Ishikawa (cell line): ENCODE measurements around the gene SMPDL3B.

Experiments used
- CEBPB ChIP-seq: IDR thresholded peaks from 2 replicates; pipeline ENCODE4 v1.6.1; 2012
- CREB1 ChIP-seq: IDR thresholded peaks from 2 replicates; pipeline ENCODE4 v1.6.1; 2012; ENCODE audit warnings: low read depth
- EP300 ChIP-seq: IDR thresholded peaks from 2 replicates; pipeline ENCODE4 v1.6.1; 2012; ENCODE audit warnings: borderline replicate concordance
- FOXM1 ChIP-seq: IDR thresholded peaks from 2 replicates; pipeline ENCODE4 v1.6.1; 2012; ENCODE audit warnings: low read depth, borderline replicate concordance
- MAX ChIP-seq: IDR thresholded peaks from 2 replicates; pipeline ENCODE4 v1.6.1; 2012
- NFIC ChIP-seq: IDR thresholded peaks from 2 replicates; pipeline ENCODE4 v1.6.1; 2012
- RAD21 ChIP-seq: IDR thresholded peaks from 2 replicates; pipeline ENCODE4 v1.6.1; 2012; ENCODE audit warnings: low read depth
- REST ChIP-seq: IDR thresholded peaks from 2 replicates; pipeline ENCODE4 v1.6.1; 2012; ENCODE audit warnings: low read depth, mild to moderate bottlenecking

- TF ChIP-seq MAX (no peak), FOXM1 (no peak), RAD21 (no peak), CREB1 (no peak), CEBPB (no peak), REST (no peak), NFIC (no peak), EP300 (no peak)
Measured at GRCh38 chr1:27970401-27970800, 35.6 kb downstream of the SMPDL3B start.
